Testis (tissue), 3 donors: Measurements from ENCODE around the gene AGRN. TPM values are rescaled to one million over a fixed set of nuclear protein-coding genes. Genes with fewer than 3 reads are reported as not detected.
"Not testable (repeated sequence)": the region's sequence is repeated elsewhere in the genome, so short reads cannot be mapped to it uniquely, and the experiment has no call there.

Source experiments
- DNase-seq: peaks from one replicate; pipeline ENCODE4 v3.0.0-alpha.2; 2019
- H3K27ac ChIP-seq, 2 donors: fragments of 200-600 bp; sonication (generic); one replicate each; pipeline ENCODE4 v1.5.1; 2019
- H3K27me3 ChIP-seq: fragments of 200-600 bp; sonication (generic); one replicate; pipeline ENCODE4 v1.5.1; 2019
- H3K36me3 ChIP-seq: fragments of 200-600 bp; sonication (generic); one replicate; pipeline ENCODE4 v1.5.1; 2017; ENCODE audit warnings: low read depth; ENCODE audit errors: missing control alignments
- H3K4me1 ChIP-seq: fragments of 200-600 bp; sonication (generic); one replicate; pipeline ENCODE4 v1.5.1; 2019
- H3K4me3 ChIP-seq, 2 donors: fragments of 200-600 bp; sonication (generic); one replicate each; pipeline ENCODE4 v1.5.1; 2017 to 2019
- H3K9me3 ChIP-seq: fragments of 200-600 bp; sonication (generic); one replicate; pipeline ENCODE4 v1.5.1; 2017
- POLR2A ChIP-seq: fragments of 450-650 bp; IDR thresholded peaks from one replicate; pipeline ENCODE4 v1.6.1; 2017; ENCODE audit warnings: antibody characterized with exemption, mild to moderate bottlenecking, moderate library complexity
- WGBS, 2 donors: methylation state at CpG; one replicate each; pipeline ENCODE4 v1.1.5; 2018; 5-methylcytosine and 5-hydroxymethylcytosine counted together
- intact Hi-C: fragments of 100-400 bp; cut with DNase I; formaldehyde crosslinking; loops from one replicate; pipeline ENCODE4 v1.15.1; 2023; ENCODE audit warnings: low total_unique reads
- polyA plus RNA-seq: library from polyadenylated mRNA; stranded (reverse); fragments of 350-450 nt; fragmentation: Illumina TruSeq; extraction: RNeasy Lipid Tissue Mini Kit (QIAGEN cat#74804); gene quantifications from one replicate; pipeline ENCODE4 v1.2.3, GENCODE V29; 2014; ENCODE audit warnings: low read depth, low replicate concordance; ENCODE audit not compliant: insufficient read depth
- total RNA-seq, 2 donors: library from RNA; depleted of rRNA; stranded (reverse); fragments of >200 nt; gene quantifications; one replicate each; pipeline ENCODE4 v1.2.3, GENCODE V29; 2016
- TF ChIP-seq, protein P1 (sequence below), 3 experiments: fragments of 450-650 bp in 2 of 3; fragments of 200-600 bp in 1 of 3; sonication (generic) in 1 of 3; IDR thresholded peaks; one replicate each; pipeline ENCODE4 v1.5.1; 2016 to 2019; ENCODE audit warnings: antibody characterized with exemption in 3 of 3, mild to moderate bottlenecking in 2 of 3, moderate library complexity in 1 of 3

Gene AGRN
- total and polyA plus RNA-seq, 3 donors from 2014 or later, result 48.9 to 108 (median 99.4) TPM

DNA sequence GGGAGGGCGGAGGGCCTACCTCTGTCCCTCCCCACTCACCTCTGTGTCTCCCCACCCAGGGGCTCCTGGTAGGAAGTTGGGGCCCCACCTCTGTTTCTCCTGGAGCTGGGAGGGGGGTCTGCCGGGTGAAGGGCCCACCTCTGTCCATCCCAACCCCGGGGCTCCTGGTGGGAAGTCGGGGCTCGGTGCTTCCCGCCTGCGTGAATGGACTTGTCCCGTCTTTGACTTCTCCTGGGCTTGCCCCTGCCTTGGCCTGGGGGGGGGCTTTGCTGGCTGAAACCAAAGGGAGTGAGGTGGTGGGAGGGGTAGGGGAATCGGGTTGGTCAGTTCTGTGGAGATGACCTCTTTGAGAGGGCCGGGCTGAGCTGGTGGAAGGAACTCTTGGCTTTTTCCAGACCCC lies 5.8 kb downstream of the AGRN start:
- DNase-seq, result no peak
- no peaks in the 10 kb centered on the region for H3K9me3 ChIP-seq

DNA sequence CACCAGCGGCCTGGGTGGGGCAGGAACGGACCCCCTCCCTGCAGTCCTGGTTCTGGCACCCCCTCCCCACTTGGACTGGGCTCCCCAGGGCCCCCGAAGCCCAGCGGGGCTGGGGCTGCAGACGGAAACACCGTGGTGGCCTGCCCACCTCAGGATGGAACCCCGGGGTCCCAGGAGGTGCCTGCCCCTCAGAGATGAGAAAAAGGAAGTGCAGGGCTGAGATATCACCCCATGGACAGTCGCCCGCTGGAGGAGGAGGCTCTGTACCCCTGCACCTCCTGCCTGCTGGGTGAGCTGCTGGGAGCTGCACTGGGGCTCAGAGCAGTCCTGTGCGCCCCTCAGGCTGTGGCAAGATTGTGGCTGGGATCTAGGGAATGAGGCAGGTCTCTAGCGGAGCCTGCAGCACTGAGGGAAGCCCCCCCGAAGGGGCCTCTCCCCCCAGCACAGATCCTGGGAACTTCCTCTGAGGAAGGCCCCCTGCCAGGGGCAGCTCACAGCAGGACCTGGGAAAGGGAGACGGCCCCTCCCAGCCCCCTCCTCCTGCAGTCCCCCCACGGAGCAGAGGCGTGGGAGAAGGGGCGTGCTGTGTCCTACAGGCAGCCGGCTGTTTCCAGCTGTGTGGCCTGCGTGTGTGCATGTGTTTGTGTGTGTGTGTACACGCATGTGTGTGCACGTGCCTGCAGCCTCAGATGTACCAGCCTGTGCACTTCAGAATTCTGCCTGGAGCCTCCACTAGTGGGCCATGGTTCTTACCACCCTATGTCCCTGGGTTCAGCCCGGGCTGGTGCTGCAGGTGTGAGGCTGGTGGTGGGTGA lies 6.9 kb downstream of the AGRN start:
- Histone ChIP-seq H3K27me3 (no peaks in the 10 kb centered on the region), H3K4me1 (peaks cover 8% of the 10 kb centered on the region), H3K9me3 (no peaks in the 10 kb centered on the region), H3K27ac (no peak overlapping the region), H3K4me3 (no peak overlapping the region), H3K36me3 (no peaks in the 10 kb centered on the region)
- intact Hi-C loops, result no loop called here
- TF ChIP-seq, protein P1, sequence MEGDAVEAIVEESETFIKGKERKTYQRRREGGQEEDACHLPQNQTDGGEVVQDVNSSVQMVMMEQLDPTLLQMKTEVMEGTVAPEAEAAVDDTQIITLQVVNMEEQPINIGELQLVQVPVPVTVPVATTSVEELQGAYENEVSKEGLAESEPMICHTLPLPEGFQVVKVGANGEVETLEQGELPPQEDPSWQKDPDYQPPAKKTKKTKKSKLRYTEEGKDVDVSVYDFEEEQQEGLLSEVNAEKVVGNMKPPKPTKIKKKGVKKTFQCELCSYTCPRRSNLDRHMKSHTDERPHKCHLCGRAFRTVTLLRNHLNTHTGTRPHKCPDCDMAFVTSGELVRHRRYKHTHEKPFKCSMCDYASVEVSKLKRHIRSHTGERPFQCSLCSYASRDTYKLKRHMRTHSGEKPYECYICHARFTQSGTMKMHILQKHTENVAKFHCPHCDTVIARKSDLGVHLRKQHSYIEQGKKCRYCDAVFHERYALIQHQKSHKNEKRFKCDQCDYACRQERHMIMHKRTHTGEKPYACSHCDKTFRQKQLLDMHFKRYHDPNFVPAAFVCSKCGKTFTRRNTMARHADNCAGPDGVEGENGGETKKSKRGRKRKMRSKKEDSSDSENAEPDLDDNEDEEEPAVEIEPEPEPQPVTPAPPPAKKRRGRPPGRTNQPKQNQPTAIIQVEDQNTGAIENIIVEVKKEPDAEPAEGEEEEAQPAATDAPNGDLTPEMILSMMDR (IDR thresholded peaks at IDR 0.05), result no peak
- no peak for TF ChIP-seq POLR2A
- 64 to 82% methylated on average over 10 to 18 of the region's 21 CpGs for WGBS, 2 donors
- no peak for DNase-seq

More for the DNA sequence above, 5.8 kb downstream of the AGRN start:
- peaks cover 13% of the 10 kb centered on the region for H3K4me1 ChIP-seq
- intact Hi-C loops, result no loop called here
- no peak overlapping the region for H3K4me3 ChIP-seq
- no peak overlapping the region for H3K27ac ChIP-seq
- no peak for TF ChIP-seq POLR2A
- TF ChIP-seq, protein P1 (IDR thresholded peaks at IDR 0.05), result no peak
- H3K36me3 ChIP-seq, result no peaks in the 10 kb centered on the region
- no peaks in the 10 kb centered on the region for H3K27me3 ChIP-seq
- 89 to 91% methylated on average over 10 of the region's 10 CpGs for WGBS, 2 donors

DNA sequence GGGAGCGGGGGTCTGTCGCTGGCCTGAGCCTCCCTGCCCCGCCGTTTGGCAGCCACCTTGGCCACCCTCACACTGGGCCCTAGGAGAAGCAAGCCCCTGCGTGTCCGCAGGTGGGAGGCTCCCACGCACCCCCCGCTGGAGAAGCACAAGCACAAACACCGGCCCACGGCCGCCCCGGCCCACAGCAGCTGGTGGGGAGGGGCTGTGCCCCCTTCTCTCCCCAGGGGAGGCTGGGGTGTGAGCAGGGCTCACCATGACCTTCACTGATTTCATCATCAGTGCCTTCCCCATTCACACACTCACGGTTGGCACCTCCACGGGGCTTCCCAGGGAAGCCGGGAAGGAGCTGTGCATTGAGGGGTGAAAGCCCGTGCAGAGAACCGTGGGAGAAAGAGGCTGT lies 7.9 kb downstream of the AGRN start:
- 83% methylated on average over 4 to 17 of the region's 17 CpGs for WGBS, 2 donors
- no peak overlapping the region for H3K4me3 ChIP-seq
- intact Hi-C loops, result no loop called here
- H3K9me3 ChIP-seq, result no peaks in the 10 kb centered on the region
- DNase-seq, result no peak
- H3K4me1 ChIP-seq, result peaks cover 15% of the 10 kb centered on the region
- TF ChIP-seq, protein P1 (IDR thresholded peaks at IDR 0.05), result no peak
- TF ChIP-seq POLR2A, result no peak
- H3K27me3 ChIP-seq, result no peaks in the 10 kb centered on the region
- no peak overlapping the region for H3K27ac ChIP-seq
- H3K36me3 ChIP-seq, result no peaks in the 10 kb centered on the region

DNA sequence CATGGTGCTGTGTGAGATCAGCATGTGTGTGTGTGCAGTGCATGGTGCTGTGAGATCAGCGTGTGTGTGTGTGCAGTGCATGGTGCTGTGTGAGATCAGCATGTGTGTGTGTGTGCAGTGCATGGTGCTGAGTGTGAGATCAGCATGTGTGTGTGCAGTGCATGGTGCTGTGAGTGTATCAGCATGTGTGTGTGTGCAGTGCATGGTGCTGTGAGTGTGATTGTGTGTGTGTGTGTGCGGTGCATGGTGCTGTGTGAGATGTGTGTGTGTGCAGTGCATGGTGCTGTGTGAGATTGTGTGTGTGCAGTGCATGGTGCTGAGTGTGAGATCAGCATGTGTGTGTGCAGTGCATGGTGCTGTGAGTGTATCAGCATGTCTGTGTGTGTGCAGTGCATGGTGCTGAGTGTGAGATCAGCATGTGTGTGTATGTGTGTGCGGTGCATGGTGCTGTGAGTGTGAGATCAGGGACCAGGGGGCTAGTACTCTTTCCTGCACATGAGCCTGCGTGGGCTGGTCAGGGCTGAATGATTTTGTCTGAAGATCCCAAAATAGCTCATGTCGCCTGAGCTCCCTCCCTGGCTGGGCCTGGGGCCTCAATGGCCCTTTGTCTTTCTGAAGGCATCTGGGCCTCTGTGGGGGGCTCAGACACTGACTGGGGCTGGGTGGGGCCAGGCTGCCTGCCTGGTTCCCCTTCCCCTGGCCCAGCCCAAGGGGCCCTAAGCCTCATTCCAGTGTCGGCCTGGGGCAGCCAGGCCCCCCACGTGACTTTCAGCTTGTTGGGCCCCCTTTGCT lies 11.1 kb downstream of the AGRN start:
- H3K36me3 ChIP-seq, intact Hi-C loops, H3K9me3 ChIP-seq, DNase-seq, H3K4me3 ChIP-seq, H3K27ac ChIP-seq, H3K27me3 ChIP-seq: not testable (repeated sequence)
- peaks cover 14% of the 10 kb centered on the region for H3K4me1 ChIP-seq
- WGBS, 2 donors, result 50 to 58% methylated on average over 3 to 6 of the region's 7 CpGs

DNA sequence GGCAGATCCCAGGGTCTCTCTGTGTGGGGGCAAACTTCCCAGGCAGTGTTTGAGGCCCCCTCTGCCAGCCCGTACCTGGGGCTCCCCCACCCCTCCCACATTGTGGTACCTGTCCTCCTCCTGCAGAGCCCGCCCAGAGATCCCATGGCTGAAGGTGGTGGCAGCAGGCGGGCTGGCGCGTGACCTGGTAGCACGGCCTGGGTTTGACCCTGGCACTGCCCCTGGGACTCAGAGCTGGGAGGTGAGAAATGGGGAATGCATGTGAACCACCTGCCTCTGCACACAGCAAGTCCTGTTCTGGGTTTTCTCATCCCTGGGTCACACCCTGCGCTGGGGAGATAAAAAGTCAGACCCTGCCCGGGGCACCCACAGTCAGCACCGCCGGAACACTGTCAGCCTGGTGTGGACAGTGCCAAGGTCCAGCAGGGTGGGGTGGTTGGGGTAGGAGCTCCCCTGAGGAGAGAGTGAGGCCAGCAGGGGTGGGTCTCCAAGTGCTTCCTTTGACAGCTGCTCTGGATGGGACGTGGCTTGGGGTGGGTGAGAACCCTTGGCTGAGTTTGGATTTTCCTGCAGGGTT lies 11.8 kb downstream of the AGRN start:
- Histone ChIP-seq H3K36me3 (no peaks in the 10 kb centered on the region), H3K4me1 (peaks cover 14% of the 10 kb centered on the region), H3K27ac (no peak overlapping the region), H3K27me3 (no peaks in the 10 kb centered on the region), H3K9me3 (no peaks in the 10 kb centered on the region), H3K4me3 (no peak overlapping the region)
- no peak for DNase-seq
- intact Hi-C loops, result no loop called here
- TF ChIP-seq, protein P1 (IDR thresholded peaks at IDR 0.05), result no peak
- TF ChIP-seq POLR2A, result no peak
- WGBS, 2 donors, result 0 to 71% methylated on average over 1 to 11 of the region's 11 CpGs
